ENCODE results near the gene ERCC6. TPM values are rescaled to one million over a fixed set of nuclear protein-coding genes. Genes with fewer than 3 reads are reported as not detected.

Gene ERCC6
- total RNA-seq, 4 donors from 2014 or later: 8.5 to 17.9 (median 9.8) TPM

DNA sequence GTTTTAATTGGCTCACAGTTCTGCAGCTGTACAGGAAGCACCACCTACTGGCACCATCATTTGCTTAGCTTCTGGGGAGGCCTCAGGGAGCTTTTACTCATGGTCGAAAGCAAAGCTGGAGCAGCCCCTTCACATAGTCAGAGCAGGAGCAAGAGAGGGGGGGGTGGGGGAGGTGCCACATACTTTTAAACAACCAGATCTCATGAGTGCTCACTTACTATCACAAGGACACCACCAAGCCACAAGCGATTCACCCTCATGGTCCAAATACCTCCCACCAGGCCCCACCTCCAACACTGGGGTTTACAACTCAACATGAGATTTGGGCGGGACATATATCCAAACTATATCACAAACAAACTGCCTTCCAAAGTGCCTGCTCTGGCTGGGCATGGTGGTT is 39.5 kb upstream of the ERCC6 start:
- DNase-seq: no peak
- Histone ChIP-seq H3K9me3 (no peaks in the 10 kb centered on the region), H3K27me3 (no peaks in the 10 kb centered on the region), H3K36me3 (no peaks in the 10 kb centered on the region), H3K27ac (no peak overlapping the region), H3K4me3 (no peak overlapping the region), H3K4me1 (peaks cover 0 to 5% (median 0%) of the 10 kb centered on the region in 3 donors)
- intact Hi-C loops (cut with DNase I): no loop called here
- TF ChIP-seq, protein P1, sequence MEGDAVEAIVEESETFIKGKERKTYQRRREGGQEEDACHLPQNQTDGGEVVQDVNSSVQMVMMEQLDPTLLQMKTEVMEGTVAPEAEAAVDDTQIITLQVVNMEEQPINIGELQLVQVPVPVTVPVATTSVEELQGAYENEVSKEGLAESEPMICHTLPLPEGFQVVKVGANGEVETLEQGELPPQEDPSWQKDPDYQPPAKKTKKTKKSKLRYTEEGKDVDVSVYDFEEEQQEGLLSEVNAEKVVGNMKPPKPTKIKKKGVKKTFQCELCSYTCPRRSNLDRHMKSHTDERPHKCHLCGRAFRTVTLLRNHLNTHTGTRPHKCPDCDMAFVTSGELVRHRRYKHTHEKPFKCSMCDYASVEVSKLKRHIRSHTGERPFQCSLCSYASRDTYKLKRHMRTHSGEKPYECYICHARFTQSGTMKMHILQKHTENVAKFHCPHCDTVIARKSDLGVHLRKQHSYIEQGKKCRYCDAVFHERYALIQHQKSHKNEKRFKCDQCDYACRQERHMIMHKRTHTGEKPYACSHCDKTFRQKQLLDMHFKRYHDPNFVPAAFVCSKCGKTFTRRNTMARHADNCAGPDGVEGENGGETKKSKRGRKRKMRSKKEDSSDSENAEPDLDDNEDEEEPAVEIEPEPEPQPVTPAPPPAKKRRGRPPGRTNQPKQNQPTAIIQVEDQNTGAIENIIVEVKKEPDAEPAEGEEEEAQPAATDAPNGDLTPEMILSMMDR (IDR thresholded peaks at IDR 0.05): no peak
- no peak for TF ChIP-seq POLR2A (IDR thresholded peaks at IDR 0.05)
- WGBS, 2 donors: 63 to 83% methylated on average over 1 of the region's 3 CpGs

DNA sequence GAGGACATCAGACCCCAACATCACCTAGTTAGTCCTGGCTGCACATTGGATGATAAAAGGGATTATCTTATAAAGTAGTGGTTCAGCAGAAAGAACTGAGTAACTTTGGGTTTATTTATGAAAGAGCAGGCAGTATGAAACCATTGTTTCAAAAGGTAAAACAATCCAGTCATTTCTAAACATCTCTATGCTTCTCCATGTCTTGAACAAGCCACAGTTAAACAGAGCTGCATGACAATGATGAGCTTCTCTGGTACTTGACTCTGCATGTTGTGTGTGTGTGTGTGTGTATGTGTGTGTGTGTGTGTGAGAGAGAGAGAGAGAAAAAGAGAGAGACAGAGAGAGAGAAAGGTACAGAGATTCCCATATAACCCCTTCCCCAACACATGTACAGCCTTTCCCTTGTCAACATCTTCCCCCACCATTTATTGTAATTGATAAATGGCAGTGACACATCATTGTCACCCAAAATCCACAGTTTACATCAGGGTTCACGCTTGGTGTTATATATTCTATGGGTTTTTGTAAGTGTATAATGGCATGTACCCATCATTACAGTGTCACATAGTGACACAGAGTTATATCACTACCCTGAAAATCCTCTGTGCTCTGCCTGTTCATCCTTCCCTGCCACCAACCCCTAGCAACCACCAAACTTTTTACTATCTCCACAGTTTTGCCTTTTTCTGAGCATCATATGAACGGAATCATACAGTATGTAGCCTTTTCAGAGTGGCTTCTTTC is 38.4 kb upstream of the ERCC6 start:
- no peaks in the 10 kb centered on the region for H3K9me3 ChIP-seq
- H3K36me3 ChIP-seq: no peaks in the 10 kb centered on the region
- intact Hi-C loops (cut with DNase I): no loop called here
- WGBS, 2 donors: 79 to 84% methylated on average over 2 of the region's 2 CpGs
- no peak overlapping the region for H3K27ac ChIP-seq
- no peak overlapping the region for H3K4me3 ChIP-seq
- DNase-seq: no peak
- no peak for TF ChIP-seq POLR2A (IDR thresholded peaks at IDR 0.05)
- TF ChIP-seq, protein P1 (IDR thresholded peaks at IDR 0.05): no peak
- H3K4me1 ChIP-seq: peaks cover 0 to 5% (median 0%) of the 10 kb centered on the region in 3 donors
- no peaks in the 10 kb centered on the region for H3K27me3 ChIP-seq

DNA sequence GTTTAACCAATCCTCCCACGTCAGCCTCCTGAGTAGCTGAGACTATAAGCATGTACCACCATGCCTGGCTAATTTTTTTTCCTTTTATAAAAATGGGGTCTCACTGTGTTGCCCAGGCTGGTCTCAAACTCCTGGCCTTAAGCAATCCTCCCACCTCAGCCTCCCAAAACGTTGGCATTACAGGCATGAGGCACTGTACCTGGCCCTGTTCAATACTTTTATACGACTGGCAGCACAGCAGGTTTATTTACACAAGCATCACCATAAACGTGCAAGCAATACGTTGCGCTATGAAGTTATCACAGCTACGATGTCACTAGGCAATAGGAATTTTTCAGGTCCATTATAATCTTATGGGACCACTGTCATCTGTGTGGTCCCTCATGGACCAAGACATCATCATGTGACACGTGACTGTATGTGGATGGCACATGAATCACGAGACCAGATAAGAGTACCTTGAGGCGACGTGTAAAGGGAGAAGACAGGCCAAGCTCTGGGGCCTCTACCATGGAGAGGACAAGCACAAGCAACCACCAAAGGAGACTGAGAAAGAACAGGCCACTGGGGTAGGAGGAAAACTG is 36.7 kb upstream of the ERCC6 start:
- TF ChIP-seq POLR2A (IDR thresholded peaks at IDR 0.05): no peak
- TF ChIP-seq, protein P1 (IDR thresholded peaks at IDR 0.05): no peak
- 75 to 78% methylated on average over 10 to 11 of the region's 11 CpGs for WGBS, 2 donors
- H3K4me1 ChIP-seq: peaks cover 0 to 5% (median 0%) of the 10 kb centered on the region in 3 donors
- intact Hi-C loops (cut with DNase I): no loop called here
- peaks cover 0 to 5% (median 0%) of the 10 kb centered on the region in 4 donors for H3K27me3 ChIP-seq
- no peak overlapping the region for H3K4me3 ChIP-seq
- H3K9me3 ChIP-seq: no peaks in the 10 kb centered on the region
- H3K27ac ChIP-seq: no peak overlapping the region
- no peaks in the 10 kb centered on the region for H3K36me3 ChIP-seq
- DNase-seq: no peak

DNA sequence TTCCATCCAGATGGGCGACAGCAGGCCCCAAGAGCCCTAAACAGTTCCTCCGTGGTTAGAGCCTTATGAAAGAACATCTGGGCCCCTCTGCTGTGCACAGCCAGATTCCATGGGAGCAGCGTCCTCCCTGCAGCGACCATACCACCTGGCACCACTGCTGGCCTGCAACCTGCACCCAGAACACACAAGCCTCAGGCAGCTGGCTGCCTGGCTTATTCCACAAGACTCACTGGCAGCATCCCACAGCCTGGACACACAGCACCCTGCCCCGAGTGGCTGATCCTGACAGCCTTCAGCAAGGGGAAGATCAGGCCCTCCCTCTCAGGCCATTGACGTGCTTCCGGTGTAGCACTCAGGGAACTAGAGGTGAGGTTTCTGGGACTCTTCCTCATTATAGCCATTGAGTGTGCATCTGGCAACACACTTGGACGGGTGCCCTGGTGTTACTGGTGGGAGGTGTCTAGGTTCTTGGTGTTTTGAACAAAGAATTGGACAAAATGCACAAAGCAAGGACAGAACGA is 33.7 kb upstream of the ERCC6 start:
- no peak overlapping the region for H3K4me3 ChIP-seq
- no peaks in the 10 kb centered on the region for H3K4me1 ChIP-seq
- intact Hi-C loops (cut with DNase I): no loop called here
- TF ChIP-seq, protein P1 (IDR thresholded peaks at IDR 0.05): no peak
- no peak for TF ChIP-seq POLR2A (IDR thresholded peaks at IDR 0.05)
- H3K36me3 ChIP-seq: no peaks in the 10 kb centered on the region
- H3K27me3 ChIP-seq: peaks cover 0 to 5% (median 0%) of the 10 kb centered on the region in 4 donors
- H3K9me3 ChIP-seq: peaks cover 0 to 7% (median 0%) of the 10 kb centered on the region in 3 donors
- DNase-seq: no peak
- no peak overlapping the region for H3K27ac ChIP-seq
- 61 to 74% methylated on average over 6 of the region's 9 CpGs for WGBS, 2 donors

DNA sequence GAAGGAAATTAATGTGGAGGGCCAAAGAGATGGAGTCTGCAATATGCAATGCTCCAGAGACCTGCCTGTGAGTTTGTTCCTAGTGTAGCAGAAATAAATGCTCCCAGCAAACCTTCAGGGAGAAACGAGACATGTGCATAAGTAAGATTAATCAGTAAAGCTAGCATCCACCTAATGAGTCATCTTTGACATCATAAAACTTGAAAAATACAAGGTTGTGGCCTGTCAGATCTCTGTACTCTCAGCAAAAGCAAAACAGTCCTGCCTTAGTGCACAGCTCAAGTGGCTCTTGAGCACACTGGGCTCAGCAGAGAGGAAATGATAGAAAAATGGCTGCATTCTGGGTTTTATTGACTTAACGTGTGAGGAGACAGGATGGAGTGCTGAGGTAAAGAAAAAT is 32.5 kb upstream of the ERCC6 start:
- intact Hi-C loops (cut with DNase I): no loop called here
- DNase-seq: no peak
- WGBS, 2 donors: 33 to 43% methylated on average over 2 of the region's 2 CpGs
- no peak overlapping the region for H3K4me3 ChIP-seq
- TF ChIP-seq, protein P1 (IDR thresholded peaks at IDR 0.05): no peak
- TF ChIP-seq POLR2A (IDR thresholded peaks at IDR 0.05): no peak
- no peaks in the 10 kb centered on the region for H3K4me1 ChIP-seq
- no peaks in the 10 kb centered on the region for H3K36me3 ChIP-seq
- H3K27me3 ChIP-seq: peaks cover 0 to 5% (median 0%) of the 10 kb centered on the region in 4 donors
- H3K9me3 ChIP-seq: peaks cover 0 to 7% (median 0%) of the 10 kb centered on the region in 3 donors
- H3K27ac ChIP-seq: no peak overlapping the region
